Loucy (cell line): ENCODE data around the gene HSPA2.
A peak's percentile ranks its signal among the peaks of the same experiment; 100 is the strongest.

Source experiments
- H2AFZ ChIP-seq: fragments of 200-600 bp; sonication (generic); 2 replicates; pipeline ENCODE4 v1.6.0; 2016; ENCODE audit warnings: antibody characterized with exemption, mild to moderate bottlenecking, low read length, moderate library complexity
- H3F3A ChIP-seq: fragments of 200-600 bp; 2 replicates; pipeline ENCODE4 v1.6.0; 2016; ENCODE audit warnings: antibody characterized with exemption, low read depth, mild to moderate bottlenecking
- H3K27me3 ChIP-seq: fragments of 200-600 bp; sonication (generic); 2 replicates; pipeline ENCODE4 v1.6.1; 2014; ENCODE audit warnings: low read length, mild to moderate bottlenecking; ENCODE audit not compliant: insufficient read depth, poor library complexity, severe bottlenecking
- H3K36me3 ChIP-seq: fragments of 200-600 bp; sonication (generic); 2 replicates; pipeline ENCODE4 v1.6.1; 2016; ENCODE audit warnings: low read length; ENCODE audit not compliant: insufficient read depth
- H3K4me1 ChIP-seq: fragments of 200-600 bp; sonication (generic); 2 replicates; pipeline ENCODE4 v1.5.1; 2014; ENCODE audit warnings: low read length, mild to moderate bottlenecking; ENCODE audit not compliant: insufficient read depth, poor library complexity, severe bottlenecking
- H3K4me2 ChIP-seq: fragments of 200-600 bp; sonication (generic); 2 replicates; pipeline ENCODE4 v1.6.0; 2014; ENCODE audit warnings: antibody characterized with exemption, low read length, low read depth, mild to moderate bottlenecking; ENCODE audit not compliant: poor library complexity, severe bottlenecking
- H3K4me3 ChIP-seq: fragments of 200-600 bp; sonication (generic); 2 replicates; pipeline ENCODE4 v1.5.1; 2014; ENCODE audit warnings: low read length, mild to moderate bottlenecking, mixed read lengths; ENCODE audit not compliant: poor library complexity, severe bottlenecking
- H3K79me2 ChIP-seq: fragments of 200-600 bp; sonication (generic); 2 replicates; pipeline ENCODE4 v1.6.1; 2014; ENCODE audit warnings: low read length; ENCODE audit not compliant: insufficient read depth
- H3K9ac ChIP-seq: fragments of 200-600 bp; sonication (generic); 2 replicates; pipeline ENCODE4 v1.6.0; 2014; ENCODE audit warnings: mild to moderate bottlenecking, low read depth, low read length, moderate library complexity; ENCODE audit not compliant: poor library complexity, severe bottlenecking
- H3K9me2 ChIP-seq: fragments of 200-600 bp; sonication (generic); replicated peaks from 2 replicates; pipeline ENCODE4 v1.6.1; 2016; ENCODE audit warnings: low read depth, low read length, mixed read lengths
- H3K9me3 ChIP-seq: fragments of 200-600 bp; sonication (generic); 2 replicates; pipeline ENCODE4 v1.6.1; 2014; ENCODE audit warnings: mild to moderate bottlenecking, antibody characterized with exemption, low read length, low read depth; ENCODE audit not compliant: insufficient read depth
- H4K20me1 ChIP-seq: fragments of 200-600 bp; sonication (generic); 2 replicates; pipeline ENCODE4 v1.6.0; 2014; ENCODE audit warnings: antibody characterized with exemption, low read length, mild to moderate bottlenecking; ENCODE audit not compliant: insufficient read depth, poor library complexity, severe bottlenecking
- EZH2phosphoT487 ChIP-seq: fragments of 200-600 bp; IDR thresholded peaks from 2 replicates; pipeline ENCODE4 v1.6.1; 2018; ENCODE audit warnings: antibody characterized with exemption, mild to moderate bottlenecking, moderate library complexity, borderline replicate concordance
- TF ChIP-seq, protein P1 (sequence below): fragments of 200-600 bp; sonication (generic); conservative IDR thresholded peaks from 2 replicates; pipeline ENCODE4 v1.5.1; 2014; ENCODE audit warnings: mild to moderate bottlenecking, antibody characterized with exemption, low read length

The HSPA2 gene

DNA sequence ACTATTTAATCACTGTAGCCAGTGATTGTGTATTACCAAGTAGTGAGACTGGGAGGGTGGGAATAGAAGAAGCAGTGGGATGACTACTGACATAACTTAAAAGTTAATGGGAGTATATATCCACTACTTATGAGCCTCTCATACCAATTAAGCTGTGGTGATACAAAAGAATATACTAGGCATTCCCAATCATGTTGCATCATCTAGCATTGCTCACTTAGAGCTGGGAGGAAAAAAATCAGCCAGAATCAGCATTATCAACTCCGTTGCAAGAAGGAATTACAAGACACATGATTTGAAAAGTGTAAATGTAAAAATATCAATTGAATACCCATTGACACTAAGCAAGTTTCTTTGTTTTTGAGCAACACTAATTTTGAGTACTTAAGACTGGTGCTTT, 8.5 kb downstream of the HSPA2 start:
- H3K9ac ChIP-seq: peak overlapping the region; percentile 39
- TF ChIP-seq, protein P1, sequence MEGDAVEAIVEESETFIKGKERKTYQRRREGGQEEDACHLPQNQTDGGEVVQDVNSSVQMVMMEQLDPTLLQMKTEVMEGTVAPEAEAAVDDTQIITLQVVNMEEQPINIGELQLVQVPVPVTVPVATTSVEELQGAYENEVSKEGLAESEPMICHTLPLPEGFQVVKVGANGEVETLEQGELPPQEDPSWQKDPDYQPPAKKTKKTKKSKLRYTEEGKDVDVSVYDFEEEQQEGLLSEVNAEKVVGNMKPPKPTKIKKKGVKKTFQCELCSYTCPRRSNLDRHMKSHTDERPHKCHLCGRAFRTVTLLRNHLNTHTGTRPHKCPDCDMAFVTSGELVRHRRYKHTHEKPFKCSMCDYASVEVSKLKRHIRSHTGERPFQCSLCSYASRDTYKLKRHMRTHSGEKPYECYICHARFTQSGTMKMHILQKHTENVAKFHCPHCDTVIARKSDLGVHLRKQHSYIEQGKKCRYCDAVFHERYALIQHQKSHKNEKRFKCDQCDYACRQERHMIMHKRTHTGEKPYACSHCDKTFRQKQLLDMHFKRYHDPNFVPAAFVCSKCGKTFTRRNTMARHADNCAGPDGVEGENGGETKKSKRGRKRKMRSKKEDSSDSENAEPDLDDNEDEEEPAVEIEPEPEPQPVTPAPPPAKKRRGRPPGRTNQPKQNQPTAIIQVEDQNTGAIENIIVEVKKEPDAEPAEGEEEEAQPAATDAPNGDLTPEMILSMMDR: no peak
- no peak for TF ChIP-seq EZH2phosphoT487
- peak overlapping the region; percentile 66 for H3K4me3 ChIP-seq

DNA sequence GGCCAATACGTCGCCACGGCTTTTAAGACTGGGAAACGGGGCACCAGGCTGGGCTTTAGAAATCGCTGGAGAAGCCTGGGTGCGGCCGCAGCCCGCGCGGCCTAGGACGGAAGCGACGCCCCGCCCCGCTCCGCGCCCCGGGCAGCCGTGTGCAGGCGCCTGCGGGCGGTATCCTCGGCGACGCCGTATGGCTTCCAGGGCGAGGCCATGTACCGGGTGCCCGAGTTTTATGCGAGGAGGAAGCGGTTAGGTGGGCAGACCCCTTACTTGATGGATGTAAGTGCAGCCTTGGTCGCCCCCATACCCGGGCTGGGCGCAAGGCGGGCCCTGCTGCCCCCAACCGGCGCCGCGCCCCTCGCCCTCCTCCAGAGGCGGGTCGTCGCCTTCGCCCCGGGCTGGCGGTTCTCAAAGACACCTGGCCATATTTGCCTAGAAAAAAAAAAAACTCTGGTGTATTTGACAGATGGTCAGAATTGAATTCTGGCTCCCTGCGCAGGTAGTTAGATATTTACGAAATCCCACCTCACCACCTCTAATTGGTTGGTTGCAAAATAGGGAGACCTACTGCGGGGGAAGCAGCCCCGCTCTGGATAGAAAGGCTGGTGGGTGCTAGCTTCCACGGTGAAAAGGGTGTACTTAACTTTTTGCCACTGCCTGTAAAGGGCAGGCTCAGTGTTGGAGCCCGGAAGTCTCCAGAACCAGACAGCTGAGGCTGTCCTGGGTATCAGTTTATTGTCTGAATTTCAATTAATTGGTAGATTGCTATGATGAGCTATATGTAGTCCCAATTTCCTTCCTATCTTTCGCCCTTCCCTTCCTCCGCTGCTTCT, 9.5 kb downstream of the HSPA2 start, which contains the start of gene PPP1R36:
Gene PPP1R36, plus strand, starts transcription at position 171 of the 830 bp plus-strand sequence. Its CDS starts 37 bp downstream, at position 208.
- H2AFZ ChIP-seq: peak within 1 kb of the TSS; percentile 84
- H3K4me3 ChIP-seq: peak within 1 kb of the TSS; percentile 66
- H3K4me1 ChIP-seq: peaks cover 5% of the 10 kb centered on the region
- H3F3A ChIP-seq: no peaks in the 10 kb centered on the region
- H3K9me3 ChIP-seq: no peaks in the 10 kb centered on the region
- no peaks in the 10 kb centered on the region for H3K27me3 ChIP-seq
- H3K9ac ChIP-seq: peak within 1 kb of the TSS; percentile 39
- no peaks in the 10 kb centered on the region for H4K20me1 ChIP-seq
- H3K79me2 ChIP-seq: no peaks in the 10 kb centered on the region
- TF ChIP-seq, protein P1: no peak
- TF ChIP-seq EZH2phosphoT487: no peak
- peak within 1 kb of the TSS; percentile 72 for H3K4me2 ChIP-seq
- no peaks in the 10 kb centered on the region for H3K9me2 ChIP-seq
- H3K36me3 ChIP-seq: no peaks in the 10 kb centered on the region

More for the DNA sequence above, 8.5 kb downstream of the HSPA2 start:
- Histone ChIP-seq H2AFZ (peak overlapping the region; percentile 84), H3K36me3 (no peaks in the 10 kb centered on the region), H4K20me1 (no peaks in the 10 kb centered on the region), H3F3A (no peaks in the 10 kb centered on the region), H3K4me1 (peaks cover 5% of the 10 kb centered on the region), H3K79me2 (no peaks in the 10 kb centered on the region), H3K27me3 (no peaks in the 10 kb centered on the region), H3K9me2 (no peaks in the 10 kb centered on the region), H3K9me3 (no peaks in the 10 kb centered on the region), H3K4me2 (peak overlapping the region; percentile 72)

DNA sequence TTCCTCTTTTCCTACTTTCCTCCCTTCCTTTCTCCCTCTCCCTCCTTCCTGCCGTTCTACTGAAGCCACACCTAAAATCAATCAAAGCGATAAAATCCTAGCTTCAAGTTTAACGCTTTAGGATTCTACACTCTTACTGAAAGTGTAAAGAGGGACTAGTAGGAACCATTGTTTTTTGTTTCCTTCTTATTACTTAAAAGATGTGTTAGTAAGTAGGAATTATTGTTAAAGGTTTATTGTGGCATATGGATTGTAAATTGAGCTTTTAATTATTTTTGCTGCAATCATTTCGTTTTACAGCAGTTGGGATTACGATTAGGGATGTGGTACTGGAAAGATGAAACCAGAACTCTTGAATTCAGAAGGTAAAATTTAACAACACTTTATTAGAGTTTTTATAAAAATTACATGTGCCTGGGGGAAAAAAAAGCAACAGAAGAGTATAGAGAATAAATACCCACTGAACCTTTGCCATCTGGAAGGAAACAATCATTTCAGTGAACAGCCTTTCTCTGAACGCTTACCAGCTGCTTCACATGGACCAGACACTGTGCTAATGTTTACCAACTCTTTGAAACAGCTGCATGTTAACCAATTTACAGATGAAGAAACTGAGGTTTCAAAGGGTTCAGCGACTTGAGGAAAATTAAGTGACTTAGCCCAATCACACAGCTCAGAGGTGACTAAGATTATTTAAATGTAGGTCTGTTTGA, 10.2 kb downstream of the HSPA2 start:
- H3K27me3 ChIP-seq: no peaks in the 10 kb centered on the region
- H3K9me2 ChIP-seq: no peaks in the 10 kb centered on the region
- H3K9ac ChIP-seq: no peak overlapping the region
- no peaks in the 10 kb centered on the region for H3F3A ChIP-seq
- no peaks in the 10 kb centered on the region for H3K79me2 ChIP-seq
- H3K9me3 ChIP-seq: no peaks in the 10 kb centered on the region
- no peaks in the 10 kb centered on the region for H4K20me1 ChIP-seq
- peak overlapping the region; percentile 84; the same call in 1 of the 2 replicates for H2AFZ ChIP-seq
- TF ChIP-seq, protein P1: no peak
- TF ChIP-seq EZH2phosphoT487: no peak
- peak overlapping the region; percentile 72 for H3K4me2 ChIP-seq
- H3K4me3 ChIP-seq: no peak overlapping the region
- H3K36me3 ChIP-seq: no peaks in the 10 kb centered on the region
- H3K4me1 ChIP-seq: peaks cover 5% of the 10 kb centered on the region
